Activated naive CD4-positive, alpha-beta T cell treated with anti-CD3 and anti-CD28 coated beads, Interleukin-2, amount 50 U/mL, for 16 hours (primary cell): ENCODE data around the gene CCL20.

Experiments
- DNase-seq: peaks from one replicate; pipeline ENCODE4 v3.0.0-alpha.2; 2020

The CCL20 gene

GRCh38 chr2:227804975-227805374 is 8.7 kb upstream of the CCL20 start:
- DNase-seq, result no peak

GRCh38 chr2:227805578-227805977 is 8.1 kb upstream of the CCL20 start:
- no peak for DNase-seq

- DNase-seq, result no peak
Measured at GRCh38 chr2:227808936-227809335, 4.7 kb upstream of the CCL20 start.

GRCh38 chr2:227812001-227812400 is 1.6 kb upstream of the CCL20 start:
- no peak for DNase-seq

- DNase-seq, result no peak
Measured at GRCh38 chr2:227813229-227813561, 447 bp upstream of the CCL20 start.

- no peak for DNase-seq
Measured at GRCh38 chr2:227815066-227815465, 1.4 kb downstream of the CCL20 start.

GRCh38 chr2:227816507-227817294 is 3.1 kb downstream of the CCL20 start:
- DNase-seq, result no peak

- DNase-seq, result no peak
Measured at GRCh38 chr2:227817336-227817735, 3.7 kb downstream of the CCL20 start.

- DNase-seq, result peak; percentile 60
Measured at GRCh38 chr2:227817850-227818674, 4.4 kb downstream of the CCL20 start.

- no peak for DNase-seq
Measured at GRCh38 chr2:227818675-227819397, 5.2 kb downstream of the CCL20 start.

- DNase-seq, result no peak
Measured at GRCh38 chr2:227819398-227819697, 5.7 kb downstream of the CCL20 start.

GRCh38 chr2:227821043-227821942 is 7.7 kb downstream of the CCL20 start:
- DNase-seq, result no peak

- DNase-seq, result no peak
Measured at GRCh38 chr2:227822416-227823003, 8.9 kb downstream of the CCL20 start.

- DNase-seq, result no peak
Measured at GRCh38 chr2:227823922-227824321, 10.3 kb downstream of the CCL20 start.

GRCh38 chr2:227824711-227825110 is 11.1 kb downstream of the CCL20 start:
- no peak for DNase-seq

- no peak for DNase-seq
Measured at GRCh38 chr2:227826019-227826521, 12.4 kb downstream of the CCL20 start.

- DNase-seq, result no peak
Measured at GRCh38 chr2:227826563-227826962, 12.9 kb downstream of the CCL20 start.

GRCh38 chr2:227827143-227827542 is 13.5 kb downstream of the CCL20 start:
- no peak for DNase-seq

GRCh38 chr2:227828477-227828912 is 14.9 kb downstream of the CCL20 start:
- DNase-seq, result no peak

- DNase-seq, result no peak
Measured at GRCh38 chr2:227829337-227829736, 15.7 kb downstream of the CCL20 start.

- no peak for DNase-seq
Measured at GRCh38 chr2:227834423-227834822, 20.8 kb downstream of the CCL20 start.
